SK-MEL-5 (cell line): ENCODE data around the gene CUL2. TPM values are rescaled to one million over a fixed set of nuclear protein-coding genes. Genes with fewer than 3 reads are reported as not detected.

ENCODE experiments used
- DNase-seq: peaks from one replicate; pipeline ENCODE4 v3.0.0-alpha.2; 2016; ENCODE audit warnings: low read depth, low spot score
- in situ Hi-C: cut with HindIII; loops from 2 replicates; pipeline ENCODE4 v1.10.0; 2016; ENCODE audit warnings: low sequenced_read_pairs, high pct_unique_total_duplicates, low pct_unique_long_range_greater_than_20kb
- polyA plus RNA-seq, 2 experiments: library from polyadenylated mRNA; depleted of rRNA; stranded (reverse); fragments of >200 nt; gene quantifications; 2 replicates each; pipeline ENCODE4 v1.2.3, GENCODE V29; 2015
- total RNA-seq: library from RNA; depleted of rRNA; stranded (reverse); fragments of >200 nt; shearing (Covaris generic); gene quantifications from 2 replicates; pipeline ENCODE4 v1.2.3, GENCODE V29; 2014; rRNA removed

The CUL2 gene
- total RNA-seq: 20.1 and 21.3 TPM in 2 replicates
- polyA plus RNA-seq (2015; cell fraction: cytosol; rRNA removed): 14.4 and 20.4 TPM in 2 replicates
- 12.4 and 13.0 TPM in 2 replicates for polyA plus RNA-seq (2015; cell fraction: nucleus; rRNA removed)

DNA sequence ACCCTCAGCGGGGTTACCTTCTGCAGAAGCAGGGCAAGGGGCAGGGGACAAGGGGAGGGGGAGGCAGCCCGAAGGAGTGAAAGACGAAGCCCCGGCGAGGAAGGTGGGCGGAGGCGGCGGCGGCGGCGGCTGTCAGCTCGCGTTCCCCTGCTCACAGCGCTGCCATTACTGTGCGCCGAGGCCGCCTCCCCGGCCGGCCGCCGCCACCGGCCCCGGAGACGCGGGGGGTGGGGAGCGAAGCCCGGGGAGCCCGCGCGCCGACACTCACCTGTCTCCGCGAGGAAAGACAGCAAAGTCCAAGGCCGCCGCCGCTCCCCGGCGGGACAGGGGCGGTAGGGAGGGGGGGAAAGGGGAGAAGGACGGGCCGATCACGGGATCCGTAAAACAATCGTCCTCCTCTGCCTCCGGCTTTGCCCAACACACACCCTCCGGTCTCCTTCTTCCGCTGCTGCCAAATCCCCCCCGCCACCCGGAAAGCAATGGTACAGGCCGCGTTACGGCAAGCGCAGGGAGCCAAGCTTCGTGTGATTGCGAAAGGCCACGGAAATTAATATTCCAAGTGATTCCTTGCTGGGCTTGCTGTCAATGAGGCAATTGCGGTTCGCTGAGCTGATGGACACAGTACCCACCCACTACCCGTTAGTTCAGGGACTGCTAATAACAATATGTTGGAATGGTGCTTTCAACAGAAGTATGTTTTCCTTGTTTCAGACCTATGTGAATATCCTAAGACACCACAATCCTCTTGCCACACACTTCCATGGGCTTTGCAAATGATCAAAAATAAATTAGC, at the start of gene CUL2:
Gene CUL2, minus strand, starts transcription at position 180 of the 793 bp plus-strand sequence. CDS start 19,024 bp downstream, outside the sequence.
- peak; percentile 87 for DNase-seq
- in situ Hi-C loops: no loop called here

DNA sequence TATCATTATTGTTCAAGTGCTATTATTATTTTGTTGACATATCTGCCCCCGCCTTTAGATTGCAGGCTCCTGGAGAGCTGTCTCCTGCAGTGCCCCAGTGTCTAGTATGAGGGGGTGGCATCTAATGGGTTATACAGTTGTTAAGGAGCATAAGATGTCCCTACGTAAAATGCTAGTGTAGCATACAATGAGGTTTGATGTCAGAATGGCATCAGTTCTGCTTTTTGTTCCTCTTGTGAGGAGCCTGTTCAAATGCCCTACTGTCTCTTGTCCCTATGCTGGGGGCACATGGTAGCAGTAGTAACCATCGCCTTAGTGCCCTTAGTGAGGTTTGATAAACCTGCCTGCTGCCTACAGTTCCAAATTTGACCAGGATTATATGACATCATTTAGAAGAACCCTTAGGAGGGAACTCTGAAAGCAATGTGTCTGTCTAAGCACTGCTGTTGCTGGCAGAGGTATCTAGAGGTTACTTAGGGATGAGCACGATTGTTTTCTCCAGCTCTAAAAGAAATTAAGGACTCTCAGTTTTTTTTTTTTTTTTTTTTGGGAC, 46.2 kb upstream of the CUL2 start:
- in situ Hi-C loops: no loop called here

DNA sequence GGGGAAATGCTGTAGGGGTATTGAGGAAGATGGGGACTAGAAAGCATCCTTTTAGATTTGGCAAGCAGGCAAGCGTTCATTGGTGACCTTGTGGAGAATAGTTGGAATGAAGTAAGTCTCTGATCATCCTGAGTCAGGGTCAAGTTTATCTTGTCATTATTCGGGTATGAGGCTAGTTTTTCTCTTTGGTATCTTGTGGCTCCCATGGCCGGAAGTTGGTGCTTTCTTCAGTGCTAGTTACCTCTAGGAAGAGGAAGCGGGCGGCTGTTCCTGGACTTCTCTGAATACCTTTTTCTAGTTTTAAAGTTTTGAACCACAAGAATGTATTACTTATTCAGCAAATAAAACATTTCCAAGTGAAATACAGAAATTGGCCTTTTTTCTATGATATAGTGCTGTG, 45.7 kb upstream of the CUL2 start:
- DNase-seq: no peak
- in situ Hi-C loops: no loop called here

More for the DNA sequence above, 46.2 kb upstream of the CUL2 start:
- DNase-seq: no peak

DNA sequence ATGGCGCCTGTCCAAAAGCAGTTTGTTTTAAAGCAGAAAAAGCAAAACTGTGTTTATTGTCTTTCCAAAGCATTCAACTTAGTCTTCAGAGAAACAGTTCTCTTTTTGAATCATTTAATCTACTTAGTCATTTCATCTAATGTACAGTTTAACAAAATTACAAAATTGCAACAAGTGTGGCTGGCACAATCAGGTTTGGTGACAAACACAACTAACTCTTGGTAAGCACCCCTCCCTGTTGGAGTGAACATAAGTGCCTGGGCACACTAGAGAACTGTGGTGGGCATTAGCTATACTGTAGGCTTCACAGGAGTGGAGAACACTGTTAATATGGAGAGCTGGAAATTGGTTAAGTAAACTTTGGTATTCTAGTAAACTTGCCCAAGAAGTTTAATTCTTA, 43.4 kb upstream of the CUL2 start:
- in situ Hi-C loops: no loop called here
- DNase-seq: no peak

DNA sequence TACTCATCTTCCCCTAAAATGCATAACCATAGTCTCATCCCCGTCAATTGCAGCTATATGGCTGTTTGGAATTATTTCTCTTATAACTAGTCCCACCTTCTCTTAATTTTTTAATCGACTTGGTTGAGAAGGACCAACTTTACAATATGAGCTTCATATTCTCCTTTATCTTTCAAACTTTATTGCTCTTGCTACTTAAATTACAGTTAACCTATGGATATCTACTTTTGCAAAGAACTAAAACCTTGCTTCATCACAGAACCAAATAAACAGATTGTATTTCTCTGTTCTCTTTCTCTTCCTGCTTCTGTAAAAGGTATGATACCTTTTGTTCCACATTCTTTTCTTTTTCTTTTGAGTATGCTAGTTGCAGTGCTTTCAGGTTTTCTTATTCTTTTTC, 42.6 kb upstream of the CUL2 start:
- no peak for DNase-seq
- in situ Hi-C loops: no loop called here

DNA sequence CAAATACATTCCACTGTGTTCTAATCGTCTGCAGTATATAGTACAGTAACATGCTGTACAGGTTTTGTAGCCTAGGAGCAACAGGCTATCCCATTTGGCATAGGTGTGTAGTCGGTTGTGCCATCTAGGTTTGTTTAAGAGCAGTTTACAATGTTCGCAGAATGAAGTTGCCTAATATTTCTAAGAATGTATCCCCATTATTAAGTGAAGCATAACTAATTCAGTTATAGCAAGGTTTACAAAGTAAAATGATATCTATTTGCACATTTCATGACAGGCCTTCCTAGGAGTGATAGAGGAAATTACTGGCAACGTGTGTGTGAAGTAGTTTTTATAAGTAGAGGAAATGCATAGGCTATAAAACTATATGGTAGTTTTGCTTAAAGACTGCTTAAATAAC, 40.5 kb upstream of the CUL2 start:
- in situ Hi-C loops: no loop called here
- DNase-seq: no peak

DNA sequence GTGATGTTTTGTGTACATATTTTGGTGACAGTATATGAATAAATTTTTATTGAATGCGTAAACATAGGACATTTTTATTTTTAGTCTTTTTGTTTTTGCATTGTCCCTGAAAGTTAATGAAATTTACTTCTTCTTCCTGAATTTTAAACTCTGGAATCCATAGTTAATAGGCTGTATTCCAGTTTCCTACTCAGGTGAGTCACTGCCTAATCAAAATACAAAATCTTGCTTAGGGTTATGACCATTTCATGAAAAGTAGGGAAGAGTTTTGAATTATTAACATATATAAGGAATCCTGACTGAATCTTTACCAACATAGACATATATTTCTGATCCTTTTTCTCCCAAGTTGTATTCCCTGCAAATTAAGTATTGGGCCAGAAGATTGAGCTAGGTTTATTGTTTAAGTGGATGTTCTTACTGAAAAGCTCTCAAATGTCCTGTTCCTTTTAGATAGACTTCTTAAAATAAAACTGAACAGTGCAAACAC, 39.1 kb upstream of the CUL2 start:
- DNase-seq: no peak
- in situ Hi-C loops: no loop called here

DNA sequence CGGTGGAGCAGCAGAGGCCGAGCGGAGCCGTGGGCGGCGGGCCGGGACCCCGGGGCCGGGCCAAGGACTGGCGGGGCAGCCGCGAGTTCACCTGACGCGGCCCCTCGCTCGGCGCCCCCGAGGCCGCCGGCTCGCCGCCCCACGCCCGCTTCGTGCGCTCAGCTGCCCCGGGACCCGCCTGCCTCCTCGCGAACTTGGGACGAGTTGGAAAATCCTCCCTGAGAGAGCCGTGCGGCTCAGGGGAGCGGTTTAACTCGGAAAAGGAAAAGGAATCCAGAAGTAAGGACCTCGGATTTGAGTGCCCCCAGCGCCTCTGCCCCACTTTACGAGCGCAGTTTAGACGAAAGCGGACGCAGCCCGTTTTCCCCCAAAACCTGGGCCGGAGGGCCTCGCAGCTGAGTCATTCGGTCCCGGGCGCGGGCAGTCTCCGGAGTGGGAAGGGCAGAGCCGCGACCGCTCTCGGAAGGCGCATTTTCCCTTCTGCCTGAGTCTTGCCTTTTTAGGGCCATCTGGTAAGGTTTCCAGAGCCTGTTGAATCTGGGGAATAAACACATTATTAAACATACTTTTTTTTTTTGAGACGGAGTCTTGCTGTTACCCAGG, 37.2 kb upstream of the CUL2 start:
- in situ Hi-C loops: no loop called here
- peak; percentile 13 for DNase-seq

DNA sequence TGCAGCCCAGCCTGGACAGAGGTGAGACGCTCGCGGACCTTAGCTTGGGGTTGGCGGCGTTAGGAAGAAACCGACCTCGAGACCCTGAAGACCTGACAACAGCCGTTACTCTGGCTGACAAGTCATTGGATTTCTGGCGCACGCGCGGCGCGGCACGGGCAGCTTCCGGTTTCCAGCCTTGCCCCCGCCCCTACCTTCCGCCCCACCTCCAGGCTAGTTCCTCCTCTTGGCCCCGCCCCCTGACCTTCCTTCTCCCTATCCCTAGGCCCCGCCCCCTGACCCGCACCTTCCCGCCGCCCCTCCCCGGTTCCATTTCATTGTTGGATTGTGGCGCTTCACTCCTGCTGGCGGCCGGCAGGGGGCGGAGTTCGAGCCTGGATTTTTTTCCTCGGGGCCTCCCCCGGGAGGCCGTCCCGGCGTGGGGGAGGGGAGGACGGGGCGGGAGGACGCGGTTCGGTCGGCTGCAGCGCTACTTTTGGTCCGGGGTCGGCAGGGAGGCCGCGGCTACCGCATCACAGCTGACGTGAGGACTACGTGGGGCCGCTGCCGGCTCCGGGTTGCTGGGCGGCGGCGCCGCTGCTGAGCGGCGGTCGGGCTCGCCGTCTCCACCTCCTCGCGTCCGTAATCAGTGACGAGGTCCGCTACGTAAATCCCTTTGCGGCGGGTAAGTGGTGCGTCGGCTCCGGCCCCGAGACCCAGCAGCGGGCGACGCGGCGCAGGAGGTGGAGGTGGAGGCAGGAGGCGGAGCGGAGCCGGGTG, 36.6 kb upstream of the CUL2 start, which contains the start of gene CREM:
Gene CREM, plus strand, starts transcription at position 317 of the 759 bp plus-strand sequence. CDS start 10,990 bp downstream, outside the sequence.
- peak; percentile 94 for DNase-seq
- in situ Hi-C loops: no loop called here

DNA sequence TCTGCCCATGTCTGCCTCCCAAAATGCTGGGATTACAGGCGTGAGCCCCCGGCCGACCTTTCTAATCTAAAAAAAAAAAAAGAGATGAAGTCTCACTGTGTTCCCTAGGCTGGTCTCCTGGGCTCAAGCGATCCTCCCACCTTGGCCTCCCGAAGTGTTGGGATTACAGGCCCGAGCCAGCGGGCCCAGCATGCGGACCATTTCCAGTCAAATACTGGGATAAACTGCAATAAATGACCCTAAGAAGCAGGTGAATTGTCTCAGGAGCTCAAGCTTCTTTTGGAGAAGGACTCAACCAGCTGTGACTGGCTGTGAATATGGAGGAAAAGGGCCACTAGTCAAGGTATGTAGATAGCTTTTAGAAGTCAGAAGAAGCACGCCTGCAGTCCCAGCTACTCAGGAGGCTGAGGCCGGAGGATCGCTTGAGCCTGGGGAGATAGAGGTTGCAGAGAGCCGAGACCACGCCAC, 36.0 kb upstream of the CUL2 start:
- in situ Hi-C loops: no loop called here
- no peak for DNase-seq

DNA sequence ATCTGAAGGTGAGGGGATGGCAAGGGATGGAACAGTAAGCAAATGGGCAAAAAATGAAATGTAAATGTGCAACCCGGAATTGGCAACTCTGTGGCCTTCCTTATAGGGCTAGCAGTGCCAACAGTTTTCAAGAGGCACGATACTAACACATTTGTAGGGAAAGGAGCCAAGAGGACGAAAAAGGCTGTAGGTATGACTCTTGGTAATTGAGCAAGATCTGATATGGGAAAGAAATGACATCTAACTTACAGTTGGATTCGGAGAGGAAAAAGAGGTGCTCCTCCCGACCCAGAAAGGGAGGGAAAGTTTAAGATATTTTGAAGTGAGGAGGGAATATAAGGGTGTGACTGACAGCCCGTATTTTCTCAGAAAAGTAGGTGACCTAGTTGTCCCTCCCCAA, 34.4 kb upstream of the CUL2 start:
- in situ Hi-C loops: no loop called here
- DNase-seq: no peak

DNA sequence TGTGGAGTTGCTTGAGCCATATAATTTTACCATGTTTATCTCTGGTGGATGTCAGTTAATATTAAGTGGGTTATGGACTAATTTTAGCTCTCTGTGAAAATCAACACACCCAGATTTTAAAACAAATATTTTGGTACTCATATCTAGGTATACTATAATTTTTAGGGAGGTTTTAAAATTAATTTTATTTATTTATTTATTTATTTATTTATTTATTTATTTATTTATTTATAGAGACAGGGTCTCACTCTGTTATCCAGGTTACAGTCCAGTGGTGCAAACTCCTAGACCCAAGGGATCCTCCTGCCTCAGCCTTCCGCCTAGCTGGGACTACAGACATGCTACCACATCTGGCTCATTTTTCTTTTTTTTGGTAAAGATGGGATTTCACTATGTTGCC, 29.2 kb upstream of the CUL2 start:
- no peak for DNase-seq
- in situ Hi-C loops: no loop called here

DNA sequence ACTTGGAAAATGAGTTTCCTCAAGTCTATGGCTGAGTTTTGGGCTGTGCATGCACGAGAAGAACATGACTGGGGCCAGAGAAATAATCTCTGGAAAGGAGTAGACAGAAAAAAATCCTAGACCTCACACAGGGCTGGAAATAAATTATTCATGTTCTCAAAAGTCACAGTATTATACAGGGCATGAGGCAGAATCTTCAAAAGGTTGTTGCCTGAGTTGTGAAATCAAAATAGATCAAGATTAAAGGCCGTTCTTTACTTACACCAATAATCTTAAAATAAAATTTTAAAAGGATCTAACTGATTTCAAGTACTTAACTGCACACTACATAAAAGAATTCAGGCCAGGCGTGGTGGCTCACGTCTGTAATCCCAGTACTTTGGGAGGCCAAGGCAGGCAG, 22.4 kb upstream of the CUL2 start:
- in situ Hi-C loops: no loop called here
- DNase-seq: no peak

DNA sequence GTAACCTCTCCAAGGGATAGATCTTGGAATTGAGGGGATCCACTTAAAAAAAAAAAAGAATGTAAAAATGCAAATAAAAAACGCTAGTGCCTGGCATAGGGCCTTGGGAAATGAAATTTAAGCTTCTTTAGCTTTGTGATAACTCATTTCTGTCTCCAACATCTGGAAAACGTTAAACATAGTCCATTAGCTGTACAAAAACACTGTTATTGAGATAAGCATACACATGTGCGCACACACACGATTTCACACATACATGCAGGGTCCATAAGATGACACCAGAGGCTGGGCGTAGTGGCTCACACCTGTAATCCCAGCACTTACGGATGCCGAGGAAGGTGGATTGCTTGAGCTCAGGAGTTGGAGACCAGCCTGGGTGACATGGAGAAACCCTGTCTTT, 13.7 kb upstream of the CUL2 start:
- in situ Hi-C loops: no loop called here
- DNase-seq: no peak

DNA sequence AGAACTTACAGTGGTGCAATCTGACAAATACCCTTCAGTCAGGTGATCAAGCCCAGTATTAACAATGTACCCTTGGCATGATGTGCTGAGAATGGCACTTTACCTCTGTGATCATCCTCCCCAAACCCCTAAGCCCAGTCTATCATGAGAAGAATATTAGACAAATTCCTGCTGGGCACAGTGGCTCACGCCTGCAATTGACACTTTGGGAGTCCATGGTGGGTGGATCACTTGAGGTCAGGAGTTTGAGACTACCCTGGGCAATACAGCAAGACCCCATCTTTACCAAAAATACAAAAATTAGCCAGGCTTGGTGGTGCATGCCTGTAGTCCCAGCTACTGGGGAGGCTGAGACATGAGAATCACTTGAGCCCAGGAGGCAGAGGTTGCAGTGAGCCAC, 7.4 kb upstream of the CUL2 start:
- in situ Hi-C loops: no loop called here
- no peak for DNase-seq

DNA sequence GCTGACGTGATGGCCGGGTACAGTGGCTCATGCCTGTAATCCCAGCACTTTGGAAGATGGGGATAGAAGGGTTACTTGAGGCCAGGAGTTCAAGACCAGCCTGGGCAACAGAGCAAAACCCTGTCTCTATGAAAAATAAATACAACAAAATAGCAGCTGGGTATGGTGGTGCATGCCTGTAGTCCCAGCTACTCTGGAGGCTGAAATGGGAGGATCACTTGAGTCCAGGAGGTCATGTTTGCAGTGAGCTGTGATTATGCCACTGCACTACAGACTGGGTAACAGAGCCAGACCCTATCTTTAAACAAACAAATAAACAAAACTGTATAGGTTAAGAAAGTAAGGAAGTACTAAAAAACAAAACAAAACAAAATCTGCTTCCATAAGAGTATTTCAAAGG, 6.2 kb upstream of the CUL2 start:
- DNase-seq: no peak
- in situ Hi-C loops: no loop called here

DNA sequence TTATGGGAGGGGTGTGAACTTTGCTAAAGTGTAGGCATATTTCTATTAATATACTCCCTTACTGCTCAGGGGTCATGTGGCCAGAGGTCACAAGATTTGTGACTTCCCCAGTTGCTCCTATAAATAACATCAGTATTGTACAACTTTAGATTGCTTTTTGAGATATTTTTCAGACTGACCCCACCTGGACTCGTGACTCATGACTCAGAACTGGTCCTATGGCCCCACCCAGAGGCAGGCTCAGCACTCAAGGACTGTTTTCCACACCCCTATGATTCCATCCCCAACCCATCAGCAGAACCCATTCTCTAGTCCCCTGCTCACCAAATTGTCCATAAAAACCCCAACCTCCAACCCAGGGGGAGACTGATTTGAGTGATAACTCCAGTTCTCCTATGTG, 2.7 kb upstream of the CUL2 start:
- in situ Hi-C loops: no loop called here
- no peak for DNase-seq
